HepG2 (cell line): ENCODE measurements around the gene TSGA10. TPM values are rescaled to one million over a fixed set of nuclear protein-coding genes. Genes with fewer than 3 reads are reported as not detected.

Experiments
- ATAC-seq: fragments of 200-7000 bp; cut with Tn5 transposase; 3 replicates; pipeline ENCODE4 v1.9.1; 2020; ENCODE audit warnings: mild to moderate bottlenecking, moderate library complexity
- BruUV-seq: library from RNA; stranded (reverse); fragments of 400-500 nt; replicated peaks from 2 replicates; lab custom pipeline; 2021; lab: Mats Ljungman, UMichigan
- CTCF ChIA-PET: fragments of 300-600 bp; formaldehyde crosslinking; extraction: SDS; loops from one replicate; lab custom pipeline; 2021; ENCODE audit warnings: low total read pairs, inconsistent platforms, low intra/inter-chr PET ratio; lab: Yijun Ruan, JAX
- POLR2A ChIA-PET: fragments of 350-600 bp; sonication (Branson Sonifier 250); formaldehyde crosslinking; loops from one replicate; lab custom pipeline; 2020; ENCODE audit warnings: antibody characterized with exemption, inconsistent platforms; lab: Yijun Ruan, JAX
- DNase-seq: peaks from one replicate; pipeline ENCODE4 v3.0.0-alpha.2; 2015; ENCODE audit warnings: low spot score
- FAIRE-seq: peaks from 3 replicates; lab custom pipeline; 2011; peaks lifted over from hg19 to GRCh38; lab: Jason Lieb, UNC
- H2AFZ ChIP-seq: one replicate; pipeline ENCODE4 v1.6.1; 2011; ENCODE audit warnings: low read length, inconsistent platforms
- H3K27ac ChIP-seq: fragments of 300-600 bp; 3 replicates; pipeline ENCODE4 v1.8.0; 2011; ENCODE audit warnings: mixed run types, mild to moderate bottlenecking, mixed read lengths, low read length, inconsistent platforms; ENCODE audit not compliant: insufficient read depth; ENCODE audit errors: extremely low read length
- H3K27me3 ChIP-seq, 2 experiments: fragments of 200-600 bp in 1 of 2; 2 replicates in 1 of 2; 3 replicates in 1 of 2; pipeline versions ENCODE4 v1.6.0 to v1.8.0; 2011; ENCODE audit warnings: low read length in 2 of 2, mild to moderate bottlenecking in 2 of 2, moderate library complexity in 2 of 2, inconsistent platforms in 1 of 2; ENCODE audit not compliant: insufficient read depth in 2 of 2, control insufficient read depth in 1 of 2
- H3K36me3 ChIP-seq, 2 experiments: fragments of 200-600 bp in 1 of 2; replicated peaks in 1 of 2; 2 replicates in 1 of 2; 3 replicates in 1 of 2; pipeline versions ENCODE4 v1.5.1 to v1.8.0; 2011; ENCODE audit warnings: low read length in 2 of 2, inconsistent platforms in 1 of 2; ENCODE audit not compliant: insufficient read depth in 2 of 2, control insufficient read depth in 1 of 2
- H3K4me1 ChIP-seq: 2 replicates; pipeline ENCODE4 v1.5.1; 2012; ENCODE audit warnings: low read length, inconsistent platforms; ENCODE audit not compliant: insufficient read depth
- H3K4me2 ChIP-seq: 2 replicates; pipeline ENCODE4 v1.6.0; 2011; ENCODE audit warnings: low read depth, low read length, inconsistent platforms
- H3K4me3 ChIP-seq, 3 experiments: fragments of 200-600 bp in 1 of 3; sonication (generic), shearing (Covaris generic) in 1 of 3; replicated peaks in 1 of 3; 2 replicates each; pipeline ENCODE4 v1.5.1; 2011 to 2016; ENCODE audit warnings: low read length in 3 of 3, inconsistent platforms in 2 of 3, low read depth in 2 of 3, mild to moderate bottlenecking in 2 of 3, control low read depth in 1 of 3, mixed read lengths in 1 of 3; ENCODE audit not compliant: insufficient read depth in 1 of 3
- H3K79me2 ChIP-seq: one replicate; pipeline ENCODE4 v1.6.1; 2011; ENCODE audit warnings: low read length, inconsistent platforms; ENCODE audit not compliant: insufficient read depth
- H3K9ac ChIP-seq: 2 replicates; pipeline ENCODE4 v1.6.0; 2011; ENCODE audit warnings: mild to moderate bottlenecking, low read depth, low read length, inconsistent platforms; ENCODE audit not compliant: insufficient read depth
- H3K9me3 ChIP-seq: 2 replicates; pipeline ENCODE4 v1.5.1; 2012; ENCODE audit warnings: mild to moderate bottlenecking, low read length
- H4K20me1 ChIP-seq: 2 replicates; pipeline ENCODE4 v1.6.0; 2011; ENCODE audit warnings: inconsistent platforms, mild to moderate bottlenecking, low read length, moderate library complexity; ENCODE audit not compliant: insufficient read depth
- ELF3 ChIP-seq: IDR thresholded peaks from 2 replicates; pipeline ENCODE4 v1.6.1; 2016; ENCODE audit warnings: missing genetic modification reagents, missing compliant biosample characterization
- MYC ChIP-seq: sonication (generic); formaldehyde crosslinking; IDR thresholded peaks from 2 replicates; pipeline ENCODE4 v1.9.0; 2021; ENCODE audit warnings: missing genetic modification reagents, borderline replicate concordance
- SNAPC2 ChIP-seq: sonication (generic); formaldehyde crosslinking; IDR thresholded peaks from 2 replicates; pipeline ENCODE4 v1.8.1; 2022; ENCODE audit warnings: mild to moderate bottlenecking, missing genetic modification reagents
- ZMYM3 ChIP-seq: sonication (generic); formaldehyde crosslinking; IDR thresholded peaks from 2 replicates; pipeline ENCODE4 v1.5.1; 2020; ENCODE audit warnings: mild to moderate bottlenecking, missing genetic modification reagents
- ZNF160 ChIP-seq: sonication (generic); formaldehyde crosslinking; IDR thresholded peaks from 2 replicates; pipeline ENCODE4 v1.8.0; 2022; ENCODE audit warnings: mild to moderate bottlenecking, inconsistent platforms, missing genetic modification reagents
- ZNF329 ChIP-seq: sonication (generic); formaldehyde crosslinking; IDR thresholded peaks from 2 replicates; pipeline ENCODE4 v1.9.0; 2021; ENCODE audit warnings: low read depth, mild to moderate bottlenecking, missing genetic modification reagents
- ZNF34 ChIP-seq: sonication (generic); formaldehyde crosslinking; IDR thresholded peaks from 2 replicates; pipeline ENCODE4 v1.4.0; 2020; ENCODE audit warnings: mild to moderate bottlenecking, missing genetic modification reagents, borderline replicate concordance
- ZNF737 ChIP-seq: sonication (generic); formaldehyde crosslinking; IDR thresholded peaks from 2 replicates; pipeline ENCODE4 v1.5.0; 2020; ENCODE audit warnings: missing genetic modification reagents, mild to moderate bottlenecking, borderline replicate concordance
- ZNF781 ChIP-seq: sonication (generic); formaldehyde crosslinking; IDR thresholded peaks from 2 replicates; pipeline ENCODE4 v1.5.1; 2020; ENCODE audit warnings: borderline replicate concordance, mild to moderate bottlenecking, missing genetic modification reagents; ENCODE audit errors: not compliant biosample characterization
- WGBS: methylation state at CpG from one replicate; pipeline ENCODE4 v1.1.6; 2017; ENCODE audit warnings: low lambda C conversion rate; 5-methylcytosine and 5-hydroxymethylcytosine counted together
- in situ Hi-C: cut with HindIII; loops from 2 replicates; pipeline ENCODE4 v1.10.0; 2017; ENCODE audit warnings: low pct_unique_long_range_greater_than_20kb; ENCODE audit not compliant: extremely low pct_ligation_motif_present
- intact Hi-C: fragments of 100-400 bp; cut with micrococcal nuclease; formaldehyde crosslinking; loops from one replicate; pipeline ENCODE4 v1.10.0; 2022; ENCODE audit not compliant: unreplicated experiment
- polyA plus RNA-seq, 8 experiments: library from polyadenylated mRNA; depleted of rRNA in 3 of 8; stranded (reverse) in 7 of 8; unstranded in 1 of 8; fragments of >200 nt; fragmentation: Illumina TruSeq in 4 of 8; extraction: Trizol in 4 of 8; gene quantifications; 2 replicates each; pipeline versions ENCODE4 v1.2.1 to v1.2.3, GENCODE V29; 2011 to 2016; ENCODE audit warnings: low read depth in 4 of 8, missing spikeins in 1 of 8, mixed read lengths in 1 of 8; ENCODE audit not compliant: insufficient read depth in 1 of 8
- total RNA-seq, 5 experiments: library from RNA; depleted of rRNA; stranded (reverse); fragments of >200 nt; fragmentation: Illumina TruSeq; extraction: Trizol; gene quantifications; 2 replicates each; pipeline ENCODE4 v1.2.3, GENCODE V29; 2016; ENCODE audit warnings: low read depth in 1 of 5
- TF ChIP-seq, protein P1 (sequence below): IDR thresholded peaks from 2 replicates; pipeline ENCODE4 v1.6.1; 2016
- TF ChIP-seq, protein P2 (sequence below): IDR thresholded peaks from 2 replicates; pipeline ENCODE4 v1.6.1; 2016; ENCODE audit warnings: low read depth, missing genetic modification reagents, missing compliant biosample characterization
- TF ChIP-seq, protein P3 (sequence below): sonication (generic); formaldehyde crosslinking; IDR thresholded peaks from 2 replicates; pipeline ENCODE4 v1.4.0; 2020; ENCODE audit warnings: missing genetic modification reagents
- TF ChIP-seq, protein P4 (sequence below): sonication (generic); formaldehyde crosslinking; IDR thresholded peaks from 2 replicates; pipeline ENCODE4 v1.5.0; 2020; ENCODE audit warnings: missing genetic modification reagents

The TSGA10 gene
- total and polyA plus RNA-seq, 2 of the 13 experiments (the other 11 are each of a cell fraction or from before 2014, with no cell fraction given) = 4.7 to 13.1 TPM

DNA sequence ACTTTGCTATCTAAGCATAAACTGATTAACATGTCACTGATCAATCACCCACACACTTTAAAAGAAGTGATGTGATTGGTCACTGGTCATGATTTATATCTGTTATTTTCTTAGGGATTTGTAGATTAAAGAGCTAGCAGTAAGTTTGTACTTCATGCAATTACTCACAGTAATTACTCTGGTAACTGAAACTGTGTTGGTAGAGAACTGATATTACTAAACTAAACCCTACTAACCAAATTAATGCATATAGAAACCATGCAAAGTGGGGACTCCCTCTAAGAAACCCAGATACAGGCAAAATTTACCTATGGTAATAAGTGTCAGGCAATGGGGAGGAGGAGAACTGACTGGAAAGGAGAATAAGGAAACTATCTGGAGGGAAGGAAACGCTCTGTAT lies 58.0 kb downstream of the TSGA10 start (continued):
- TF ChIP-seq, protein P1, sequence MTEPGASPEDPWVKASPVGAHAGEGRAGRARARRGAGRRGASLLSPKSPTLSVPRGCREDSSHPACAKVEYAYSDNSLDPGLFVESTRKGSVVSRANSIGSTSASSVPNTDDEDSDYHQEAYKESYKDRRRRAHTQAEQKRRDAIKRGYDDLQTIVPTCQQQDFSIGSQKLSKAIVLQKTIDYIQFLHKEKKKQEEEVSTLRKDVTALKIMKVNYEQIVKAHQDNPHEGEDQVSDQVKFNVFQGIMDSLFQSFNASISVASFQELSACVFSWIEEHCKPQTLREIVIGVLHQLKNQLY (CRISPR knock-in tag) = no peak

DNA sequence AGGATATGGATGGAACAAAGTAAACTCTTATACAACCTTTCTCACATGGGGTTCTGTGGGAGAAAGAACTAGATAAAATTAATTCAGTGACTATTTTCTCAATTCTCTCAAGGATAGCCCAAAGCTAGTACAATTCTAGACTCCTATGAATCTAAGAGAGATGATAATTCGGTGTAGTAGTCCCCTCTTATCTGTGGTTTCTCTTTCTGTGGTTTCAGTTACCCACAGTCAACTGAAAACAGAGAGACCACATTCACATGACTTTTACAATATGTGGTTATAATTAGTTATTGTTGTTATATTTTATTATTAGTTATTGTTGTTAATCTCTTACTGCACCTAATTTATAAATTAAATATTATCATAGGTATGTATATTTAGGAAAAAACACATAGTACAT lies 66.7 kb downstream of the TSGA10 start:
- CTCF ChIA-PET = no interaction called here
- in situ Hi-C loops = no loop called here
- no peak overlapping the region for H3K27ac ChIP-seq
- FAIRE-seq (no peak), ATAC-seq (no peak), DNase-seq (no peak)
- POLR2A ChIA-PET = no interaction called here
- no peaks in the 10 kb centered on the region for H3K4me1 ChIP-seq
- WGBS = 40% methylated on average over 1 of the region's 1 CpG
- H3K27me3 ChIP-seq = no peaks in the 10 kb centered on the region
- H3K79me2 ChIP-seq = no peaks in the 10 kb centered on the region
- no TSS peak for BruUV-seq
- H3K4me3 ChIP-seq = no peak overlapping the region
- intact Hi-C loops = no loop called here
- no peak overlapping the region for H3K9ac ChIP-seq
- no peaks in the 10 kb centered on the region for H3K9me3 ChIP-seq
- no peaks in the 10 kb centered on the region for H3K36me3 ChIP-seq
- no peaks in the 10 kb centered on the region for H4K20me1 ChIP-seq
- no peak overlapping the region for H2AFZ ChIP-seq
- H3K4me2 ChIP-seq = no peak overlapping the region
- TF ChIP-seq ZNF737 (no peak), MYC (CRISPR knock-in tag) (no peak), ZNF34 (CRISPR knock-in tag) (no peak), SNAPC2 (CRISPR knock-in tag) (no peak), ELF3 (no peak), ZNF781 (CRISPR knock-in tag) (no peak), ZMYM3 (CRISPR knock-in tag) (no peak), ZNF160 (CRISPR knock-in tag) (no peak), ZNF329 (CRISPR knock-in tag) (no peak)
- TF ChIP-seq, protein P2, sequence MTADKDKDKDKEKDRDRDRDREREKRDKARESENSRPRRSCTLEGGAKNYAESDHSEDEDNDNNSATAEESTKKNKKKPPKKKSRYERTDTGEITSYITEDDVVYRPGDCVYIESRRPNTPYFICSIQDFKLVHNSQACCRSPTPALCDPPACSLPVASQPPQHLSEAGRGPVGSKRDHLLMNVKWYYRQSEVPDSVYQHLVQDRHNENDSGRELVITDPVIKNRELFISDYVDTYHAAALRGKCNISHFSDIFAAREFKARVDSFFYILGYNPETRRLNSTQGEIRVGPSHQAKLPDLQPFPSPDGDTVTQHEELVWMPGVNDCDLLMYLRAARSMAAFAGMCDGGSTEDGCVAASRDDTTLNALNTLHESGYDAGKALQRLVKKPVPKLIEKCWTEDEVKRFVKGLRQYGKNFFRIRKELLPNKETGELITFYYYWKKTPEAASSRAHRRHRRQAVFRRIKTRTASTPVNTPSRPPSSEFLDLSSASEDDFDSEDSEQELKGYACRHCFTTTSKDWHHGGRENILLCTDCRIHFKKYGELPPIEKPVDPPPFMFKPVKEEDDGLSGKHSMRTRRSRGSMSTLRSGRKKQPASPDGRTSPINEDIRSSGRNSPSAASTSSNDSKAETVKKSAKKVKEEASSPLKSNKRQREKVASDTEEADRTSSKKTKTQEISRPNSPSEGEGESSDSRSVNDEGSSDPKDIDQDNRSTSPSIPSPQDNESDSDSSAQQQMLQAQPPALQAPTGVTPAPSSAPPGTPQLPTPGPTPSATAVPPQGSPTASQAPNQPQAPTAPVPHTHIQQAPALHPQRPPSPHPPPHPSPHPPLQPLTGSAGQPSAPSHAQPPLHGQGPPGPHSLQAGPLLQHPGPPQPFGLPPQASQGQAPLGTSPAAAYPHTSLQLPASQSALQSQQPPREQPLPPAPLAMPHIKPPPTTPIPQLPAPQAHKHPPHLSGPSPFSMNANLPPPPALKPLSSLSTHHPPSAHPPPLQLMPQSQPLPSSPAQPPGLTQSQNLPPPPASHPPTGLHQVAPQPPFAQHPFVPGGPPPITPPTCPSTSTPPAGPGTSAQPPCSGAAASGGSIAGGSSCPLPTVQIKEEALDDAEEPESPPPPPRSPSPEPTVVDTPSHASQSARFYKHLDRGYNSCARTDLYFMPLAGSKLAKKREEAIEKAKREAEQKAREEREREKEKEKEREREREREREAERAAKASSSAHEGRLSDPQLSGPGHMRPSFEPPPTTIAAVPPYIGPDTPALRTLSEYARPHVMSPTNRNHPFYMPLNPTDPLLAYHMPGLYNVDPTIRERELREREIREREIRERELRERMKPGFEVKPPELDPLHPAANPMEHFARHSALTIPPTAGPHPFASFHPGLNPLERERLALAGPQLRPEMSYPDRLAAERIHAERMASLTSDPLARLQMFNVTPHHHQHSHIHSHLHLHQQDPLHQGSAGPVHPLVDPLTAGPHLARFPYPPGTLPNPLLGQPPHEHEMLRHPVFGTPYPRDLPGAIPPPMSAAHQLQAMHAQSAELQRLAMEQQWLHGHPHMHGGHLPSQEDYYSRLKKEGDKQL = no peak
- TF ChIP-seq, protein P3, sequence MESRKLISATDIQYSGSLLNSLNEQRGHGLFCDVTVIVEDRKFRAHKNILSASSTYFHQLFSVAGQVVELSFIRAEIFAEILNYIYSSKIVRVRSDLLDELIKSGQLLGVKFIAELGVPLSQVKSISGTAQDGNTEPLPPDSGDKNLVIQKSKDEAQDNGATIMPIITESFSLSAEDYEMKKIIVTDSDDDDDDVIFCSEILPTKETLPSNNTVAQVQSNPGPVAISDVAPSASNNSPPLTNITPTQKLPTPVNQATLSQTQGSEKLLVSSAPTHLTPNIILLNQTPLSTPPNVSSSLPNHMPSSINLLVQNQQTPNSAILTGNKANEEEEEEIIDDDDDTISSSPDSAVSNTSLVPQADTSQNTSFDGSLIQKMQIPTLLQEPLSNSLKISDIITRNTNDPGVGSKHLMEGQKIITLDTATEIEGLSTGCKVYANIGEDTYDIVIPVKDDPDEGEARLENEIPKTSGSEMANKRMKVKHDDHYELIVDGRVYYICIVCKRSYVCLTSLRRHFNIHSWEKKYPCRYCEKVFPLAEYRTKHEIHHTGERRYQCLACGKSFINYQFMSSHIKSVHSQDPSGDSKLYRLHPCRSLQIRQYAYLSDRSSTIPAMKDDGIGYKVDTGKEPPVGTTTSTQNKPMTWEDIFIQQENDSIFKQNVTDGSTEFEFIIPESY (CRISPR knock-in tag) = no peak
- TF ChIP-seq, protein P4, sequence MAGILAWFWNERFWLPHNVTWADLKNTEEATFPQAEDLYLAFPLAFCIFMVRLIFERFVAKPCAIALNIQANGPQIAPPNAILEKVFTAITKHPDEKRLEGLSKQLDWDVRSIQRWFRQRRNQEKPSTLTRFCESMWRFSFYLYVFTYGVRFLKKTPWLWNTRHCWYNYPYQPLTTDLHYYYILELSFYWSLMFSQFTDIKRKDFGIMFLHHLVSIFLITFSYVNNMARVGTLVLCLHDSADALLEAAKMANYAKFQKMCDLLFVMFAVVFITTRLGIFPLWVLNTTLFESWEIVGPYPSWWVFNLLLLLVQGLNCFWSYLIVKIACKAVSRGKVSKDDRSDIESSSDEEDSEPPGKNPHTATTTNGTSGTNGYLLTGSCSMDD = no peak
